ENCODE data around the gene STRIT1.

Gene STRIT1

DNA sequence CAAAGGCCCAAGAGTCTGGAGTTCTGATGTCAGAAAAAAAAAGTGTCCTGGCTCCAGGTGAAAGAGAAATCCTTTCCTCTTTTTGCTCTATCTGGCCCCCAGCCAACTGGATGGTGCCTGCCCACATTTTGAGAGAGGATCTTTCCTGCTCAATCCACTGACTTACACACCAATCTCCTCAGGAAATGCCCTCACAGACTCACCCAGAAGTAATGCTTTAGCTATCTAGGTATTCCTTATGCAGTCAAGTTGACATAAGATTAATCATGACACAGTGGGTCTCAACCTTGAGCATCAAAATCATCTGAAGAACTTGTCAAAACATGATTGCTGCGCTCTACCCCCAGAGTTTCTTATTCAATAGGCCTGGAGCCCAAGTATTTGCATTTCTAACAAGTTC, 31.2 kb downstream of the STRIT1 start:
- TF ChIP-seq NFIC (IDR thresholded peaks at IDR 0.05) (no peak), CREB1 (IDR thresholded peaks at IDR 0.05; ENCODE audit: low read depth) (no peak), CEBPB (IDR thresholded peaks at IDR 0.05) (no peak), EP300 (IDR thresholded peaks at IDR 0.05; ENCODE audit: borderline replicate concordance) (no peak), TCF12 (IDR thresholded peaks at IDR 0.05; ENCODE audit: low read depth) (no peak), TEAD4 (IDR thresholded peaks at IDR 0.05) (no peak)
- TF ChIP-seq, protein P1, sequence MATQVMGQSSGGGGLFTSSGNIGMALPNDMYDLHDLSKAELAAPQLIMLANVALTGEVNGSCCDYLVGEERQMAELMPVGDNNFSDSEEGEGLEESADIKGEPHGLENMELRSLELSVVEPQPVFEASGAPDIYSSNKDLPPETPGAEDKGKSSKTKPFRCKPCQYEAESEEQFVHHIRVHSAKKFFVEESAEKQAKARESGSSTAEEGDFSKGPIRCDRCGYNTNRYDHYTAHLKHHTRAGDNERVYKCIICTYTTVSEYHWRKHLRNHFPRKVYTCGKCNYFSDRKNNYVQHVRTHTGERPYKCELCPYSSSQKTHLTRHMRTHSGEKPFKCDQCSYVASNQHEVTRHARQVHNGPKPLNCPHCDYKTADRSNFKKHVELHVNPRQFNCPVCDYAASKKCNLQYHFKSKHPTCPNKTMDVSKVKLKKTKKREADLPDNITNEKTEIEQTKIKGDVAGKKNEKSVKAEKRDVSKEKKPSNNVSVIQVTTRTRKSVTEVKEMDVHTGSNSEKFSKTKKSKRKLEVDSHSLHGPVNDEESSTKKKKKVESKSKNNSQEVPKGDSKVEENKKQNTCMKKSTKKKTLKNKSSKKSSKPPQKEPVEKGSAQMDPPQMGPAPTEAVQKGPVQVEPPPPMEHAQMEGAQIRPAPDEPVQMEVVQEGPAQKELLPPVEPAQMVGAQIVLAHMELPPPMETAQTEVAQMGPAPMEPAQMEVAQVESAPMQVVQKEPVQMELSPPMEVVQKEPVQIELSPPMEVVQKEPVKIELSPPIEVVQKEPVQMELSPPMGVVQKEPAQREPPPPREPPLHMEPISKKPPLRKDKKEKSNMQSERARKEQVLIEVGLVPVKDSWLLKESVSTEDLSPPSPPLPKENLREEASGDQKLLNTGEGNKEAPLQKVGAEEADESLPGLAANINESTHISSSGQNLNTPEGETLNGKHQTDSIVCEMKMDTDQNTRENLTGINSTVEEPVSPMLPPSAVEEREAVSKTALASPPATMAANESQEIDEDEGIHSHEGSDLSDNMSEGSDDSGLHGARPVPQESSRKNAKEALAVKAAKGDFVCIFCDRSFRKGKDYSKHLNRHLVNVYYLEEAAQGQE (IDR thresholded peaks at IDR 0.05; ENCODE audit: low read depth), result no peak

DNA sequence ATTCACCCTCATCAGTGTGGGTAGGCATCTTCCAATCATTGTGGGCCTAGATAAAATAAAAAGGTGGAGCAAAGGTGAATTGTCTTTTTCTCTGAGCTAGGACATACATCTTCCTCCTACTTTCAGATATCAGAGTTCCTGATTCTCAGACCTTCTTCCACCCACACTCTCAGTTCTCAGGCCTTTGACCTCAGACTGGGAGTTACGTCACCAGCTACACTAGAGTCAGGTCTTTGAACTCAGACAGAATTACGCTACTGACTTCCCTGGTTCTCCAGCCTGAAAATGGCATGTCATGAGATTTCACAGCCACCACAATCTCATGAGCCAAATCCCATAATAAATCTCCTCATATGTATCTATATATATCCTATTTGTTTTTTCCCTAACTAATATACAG, 39.0 kb downstream of the STRIT1 start:
- TF ChIP-seq ZBTB7A (IDR thresholded peaks at IDR 0.05; ENCODE audit: low read depth), result no peak
- no peak for TF ChIP-seq YY1 (IDR thresholded peaks at IDR 0.05; ENCODE audit: low read depth)
- TF ChIP-seq, protein P2, sequence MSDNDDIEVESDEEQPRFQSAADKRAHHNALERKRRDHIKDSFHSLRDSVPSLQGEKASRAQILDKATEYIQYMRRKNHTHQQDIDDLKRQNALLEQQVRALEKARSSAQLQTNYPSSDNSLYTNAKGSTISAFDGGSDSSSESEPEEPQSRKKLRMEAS (IDR thresholded peaks at IDR 0.05), result no peak

DNA sequence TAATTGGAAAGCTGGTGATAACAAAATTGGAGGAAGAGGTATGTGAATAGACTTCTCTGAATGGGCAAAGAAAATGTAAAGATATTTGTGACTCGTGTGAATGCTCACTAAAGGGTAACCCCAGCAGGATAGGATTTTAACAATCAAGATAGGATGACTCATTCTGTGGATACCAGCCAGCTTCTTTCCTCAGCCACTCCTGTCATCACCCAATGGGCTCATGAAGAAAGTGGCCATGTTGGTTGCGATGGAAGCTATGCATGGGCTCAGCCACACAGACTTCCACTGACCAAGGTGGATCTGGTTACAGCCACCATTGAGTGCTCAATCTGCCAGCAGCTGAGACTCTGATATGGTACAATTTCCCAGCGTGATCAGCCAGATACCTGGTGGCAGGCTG, 40.9 kb downstream of the STRIT1 start:
- TF ChIP-seq YY1 (IDR thresholded peaks at IDR 0.05; ENCODE audit: low read depth) (0 out of 2 replicates have a peak, but pooled peaks have one; percentile 29), TCF12 (IDR thresholded peaks at IDR 0.05; ENCODE audit: low read depth) (no peak)
- TF ChIP-seq, protein P1 (IDR thresholded peaks at IDR 0.05; ENCODE audit: low read depth), result no peak

DNA sequence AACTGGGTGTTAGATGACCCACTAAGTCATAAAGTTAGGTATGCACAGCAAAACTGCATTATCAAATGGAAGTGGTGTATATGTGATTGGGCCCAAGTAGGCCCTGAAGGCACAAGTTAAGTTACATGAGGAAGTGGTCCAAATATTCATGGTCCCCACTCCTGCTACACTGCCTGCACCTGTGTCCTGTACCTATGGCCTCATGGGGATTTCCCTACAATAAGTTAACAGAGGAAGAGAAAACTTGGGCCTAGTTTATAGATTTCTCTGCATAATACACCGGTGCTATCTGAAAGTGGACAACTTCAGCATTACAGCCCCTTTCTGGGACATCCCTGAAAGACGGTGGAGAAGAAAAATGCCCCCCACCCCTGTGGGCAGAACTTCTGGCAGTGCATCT, 41.5 kb downstream of the STRIT1 start:
- TF ChIP-seq TCF12 (IDR thresholded peaks at IDR 0.05; ENCODE audit: low read depth) (no peak), EGR1 (IDR thresholded peaks at IDR 0.05) (no peak), TAF1 (IDR thresholded peaks at IDR 0.05; ENCODE audit: low read depth) (no peak), TEAD4 (IDR thresholded peaks at IDR 0.05) (no peak), FOXM1 (IDR thresholded peaks at IDR 0.05; ENCODE audit: borderline replicate concordance, low read depth) (no peak), NFIC (IDR thresholded peaks at IDR 0.05) (no peak), CREB1 (IDR thresholded peaks at IDR 0.05; ENCODE audit: low read depth) (no peak), EP300 (IDR thresholded peaks at IDR 0.05; ENCODE audit: borderline replicate concordance) (no peak), CEBPB (IDR thresholded peaks at IDR 0.05) (no peak), ZBTB7A (IDR thresholded peaks at IDR 0.05; ENCODE audit: low read depth) (no peak), YY1 (IDR thresholded peaks at IDR 0.05; ENCODE audit: low read depth) (no peak), RAD21 (IDR thresholded peaks at IDR 0.05; ENCODE audit: low read depth) (no peak)
- TF ChIP-seq, protein P3, sequence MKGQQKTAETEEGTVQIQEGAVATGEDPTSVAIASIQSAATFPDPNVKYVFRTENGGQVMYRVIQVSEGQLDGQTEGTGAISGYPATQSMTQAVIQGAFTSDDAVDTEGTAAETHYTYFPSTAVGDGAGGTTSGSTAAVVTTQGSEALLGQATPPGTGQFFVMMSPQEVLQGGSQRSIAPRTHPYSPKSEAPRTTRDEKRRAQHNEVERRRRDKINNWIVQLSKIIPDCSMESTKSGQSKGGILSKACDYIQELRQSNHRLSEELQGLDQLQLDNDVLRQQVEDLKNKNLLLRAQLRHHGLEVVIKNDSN (IDR thresholded peaks at IDR 0.05), result no peak
- TF ChIP-seq, protein P1 (IDR thresholded peaks at IDR 0.05; ENCODE audit: low read depth), result no peak
- TF ChIP-seq, protein P2 (IDR thresholded peaks at IDR 0.05), result no peak

DNA sequence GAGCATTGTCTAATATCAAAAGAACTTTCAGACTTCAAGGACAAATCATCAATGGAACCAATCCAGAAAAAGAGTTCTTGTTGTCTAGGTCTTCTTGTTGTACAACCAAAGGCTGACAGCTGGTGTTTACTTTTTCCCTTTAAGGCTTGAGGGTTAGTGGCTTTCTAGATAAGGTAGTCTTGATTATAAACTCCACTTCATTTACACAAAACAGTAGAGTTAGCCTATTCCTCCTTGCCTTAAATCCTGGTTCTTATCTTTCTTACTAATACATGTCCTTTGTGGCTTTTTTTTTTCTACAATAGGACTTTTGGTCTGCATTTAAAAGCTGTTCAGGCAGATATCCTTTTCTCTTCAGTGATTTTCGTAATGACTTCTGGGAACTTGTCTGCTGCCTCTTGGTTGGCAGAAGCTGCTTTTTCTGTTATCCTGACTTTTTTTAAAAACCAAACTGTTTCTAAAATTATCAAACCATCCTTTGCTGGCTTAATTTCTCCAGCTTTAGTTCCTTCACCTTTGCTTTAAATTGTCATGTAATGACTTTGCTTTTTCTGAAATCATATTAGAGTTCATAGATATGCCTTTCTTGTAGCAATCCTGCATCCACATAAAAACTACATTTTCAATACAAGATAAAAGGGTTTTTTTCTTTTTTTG, 44.8 kb downstream of the STRIT1 start:
- TF ChIP-seq RAD21 (IDR thresholded peaks at IDR 0.05; ENCODE audit: low read depth) (no peak), NFIC (IDR thresholded peaks at IDR 0.05) (no peak), EGR1 (IDR thresholded peaks at IDR 0.05) (no peak), EP300 (IDR thresholded peaks at IDR 0.05; ENCODE audit: borderline replicate concordance) (no peak), TEAD4 (IDR thresholded peaks at IDR 0.05) (no peak), TCF12 (IDR thresholded peaks at IDR 0.05; ENCODE audit: low read depth) (no peak), CEBPB (IDR thresholded peaks at IDR 0.05) (no peak)
- TF ChIP-seq, protein P3 (IDR thresholded peaks at IDR 0.05), result no peak

Measured in Ishikawa (cell line).